ENCODE measurements around the gene ARL10. TPM values are rescaled to one million over a fixed set of nuclear protein-coding genes. Genes with fewer than 3 reads are reported as not detected.

Gene ARL10
- total RNA-seq, 4 donors from 2014 or later: 12.0 to 54.6 (median 16.9) TPM

GRCh38 chr5:176384366-176384930, 19.2 kb downstream of the ARL10 start:
- DNase-seq (ENCODE audit: low spot score in 2 of 2): no peak
- H3K4me1 ChIP-seq: peaks cover 0 to 24% (median 11%) of the 10 kb centered on the region in 4 donors

GRCh38 chr5:176384991-176385390, 19.7 kb downstream of the ARL10 start:
- H3K27me3 ChIP-seq: no peaks in the 10 kb centered on the region
- peaks cover 0 to 63% (median 18%) of the 10 kb centered on the region in 3 donors for H3K36me3 ChIP-seq
- no peak overlapping the region for H3K4me3 ChIP-seq
- 93 to 96% methylated on average over 12 of the region's 12 CpGs for WGBS, 2 donors
- no peak for DNase-seq (ENCODE audit: low spot score in 2 of 2)
- no peaks in the 10 kb centered on the region for H3K9me3 ChIP-seq
- H3K27ac ChIP-seq: no peak overlapping the region
- TF ChIP-seq POLR2A (IDR thresholded peaks at IDR 0.05) (no peak), CTCF (IDR thresholded peaks at IDR 0.05) (no peak), EP300 (IDR thresholded peaks at IDR 0.05) (no peak)
- H3K4me1 ChIP-seq: peaks cover 0 to 29% (median 15%) of the 10 kb centered on the region in 4 donors

More at GRCh38 chr5:176384366-176384930, 19.2 kb downstream of the ARL10 start:
- Histone ChIP-seq H3K4me3 (no peak overlapping the region), H3K27me3 (no peaks in the 10 kb centered on the region), H3K36me3 (peaks cover 0 to 63% (median 18%) of the 10 kb centered on the region in 3 donors), H3K9me3 (no peaks in the 10 kb centered on the region), H3K27ac (no peak overlapping the region)
- WGBS, 2 donors: 86% methylated on average over 7 to 8 of the region's 8 CpGs
- no peak for TF ChIP-seq EP300 (IDR thresholded peaks at IDR 0.05)
- TF ChIP-seq CTCF (IDR thresholded peaks at IDR 0.05): no peak
- no peak for TF ChIP-seq POLR2A (IDR thresholded peaks at IDR 0.05)

GRCh38 chr5:176386491-176386890, 21.2 kb downstream of the ARL10 start:
- WGBS, 2 donors: 72 to 81% methylated on average over 1 of the region's 1 CpG
- Histone ChIP-seq H3K4me1 (peaks cover 0 to 35% (median 15%) of the 10 kb centered on the region in 4 donors), H3K36me3 (peaks cover 0 to 65% (median 18%) of the 10 kb centered on the region in 3 donors), H3K4me3 (no peak overlapping the region), H3K27ac (no peak overlapping the region), H3K27me3 (no peaks in the 10 kb centered on the region), H3K9me3 (no peaks in the 10 kb centered on the region)
- DNase-seq (ENCODE audit: low spot score in 2 of 2): no peak
- no peak for TF ChIP-seq EP300 (IDR thresholded peaks at IDR 0.05)
- TF ChIP-seq CTCF (IDR thresholded peaks at IDR 0.05): no peak
- no peak for TF ChIP-seq POLR2A (IDR thresholded peaks at IDR 0.05)

- 32 to 34% methylated on average over 8 of the region's 8 CpGs for WGBS, 2 donors
- Histone ChIP-seq H3K9me3 (no peaks in the 10 kb centered on the region), H3K27me3 (no peaks in the 10 kb centered on the region), H3K36me3 (peaks cover 0 to 66% (median 18%) of the 10 kb centered on the region in 3 donors), H3K27ac (peak overlapping the region in 1 of 4 donors; percentile 95), H3K4me1 (peaks cover 0 to 35% (median 15%) of the 10 kb centered on the region in 4 donors), H3K4me3 (peak overlapping the region; percentile 73 to 92 (median 76))
- DNase-seq (ENCODE audit: low spot score in 2 of 2): no peak
- TF ChIP-seq POLR2A (IDR thresholded peaks at IDR 0.05): no peak
- TF ChIP-seq EP300 (IDR thresholded peaks at IDR 0.05): no peak
- TF ChIP-seq CTCF (IDR thresholded peaks at IDR 0.05): no peak
These were observed 22.2 kb downstream of the ARL10 start for GRCh38 chr5:176387384-176387925.

GRCh38 chr5:176388003-176388443, 22.7 kb downstream of the ARL10 start:
- no peaks in the 10 kb centered on the region for H3K27me3 ChIP-seq
- DNase-seq (ENCODE audit: low spot score in 2 of 2): no peak
- H3K9me3 ChIP-seq: no peaks in the 10 kb centered on the region
- WGBS, 2 donors: 0 to 1% methylated on average over 22 to 28 of the region's 29 CpGs
- peak overlapping the region in 3 of 4 donors; percentile 71 to 97 (median 95) for H3K27ac ChIP-seq
- peaks cover 0 to 35% (median 15%) of the 10 kb centered on the region in 4 donors for H3K4me1 ChIP-seq
- H3K36me3 ChIP-seq: peaks cover 0 to 66% (median 18%) of the 10 kb centered on the region in 3 donors
- no peak for TF ChIP-seq EP300 (IDR thresholded peaks at IDR 0.05)
- no peak for TF ChIP-seq POLR2A (IDR thresholded peaks at IDR 0.05)
- TF ChIP-seq CTCF (IDR thresholded peaks at IDR 0.05): no peak
- peak overlapping the region; percentile 73 to 92 (median 76) for H3K4me3 ChIP-seq

All from tibial nerve (tissue), 4 donors.